SK-N-SH treated with all-trans-retinoic acid at 6 μM for 48 hours (cell line): ENCODE results near the gene AFG1L.

Experiments
- BACH2 ChIP-seq: fragments of 250-450 bp; sonication (Bioruptor Pico); IDR thresholded peaks from 2 replicates; pipeline ENCODE4 v1.9.0; 2021; ENCODE audit warnings: mild to moderate bottlenecking, borderline replicate concordance
- CREB5 ChIP-seq: fragments of 250-450 bp; sonication (Bioruptor Pico); IDR thresholded peaks from 2 replicates; pipeline ENCODE4 v1.5.1; 2020; ENCODE audit warnings: low read depth, mild to moderate bottlenecking, moderate library complexity
- CSDC2 ChIP-seq: fragments of 250-450 bp; sonication (Bioruptor Pico); IDR thresholded peaks from 2 replicates; pipeline ENCODE4 v1.5.0; 2020; ENCODE audit warnings: mild to moderate bottlenecking, moderate library complexity
- GLIS3 ChIP-seq: fragments of 250-450 bp; sonication (Bioruptor Pico); IDR thresholded peaks from 2 replicates; pipeline ENCODE4 v1.5.0; 2020; ENCODE audit warnings: mild to moderate bottlenecking, moderate library complexity
- ISL1 ChIP-seq: fragments of 250-450 bp; sonication (Bioruptor Pico); IDR thresholded peaks from 2 replicates; pipeline ENCODE4 v2.1.2; 2022; ENCODE audit warnings: mild to moderate bottlenecking, moderate library complexity
- PATZ1 ChIP-seq: fragments of 250-450 bp; sonication (Bioruptor Pico); IDR thresholded peaks from 2 replicates; pipeline ENCODE4 v1.8.0; 2020; ENCODE audit warnings: mild to moderate bottlenecking, moderate library complexity, borderline replicate concordance
- TCF4 ChIP-seq: fragments of 250-450 bp; sonication (Bioruptor Pico); IDR thresholded peaks from 2 replicates; pipeline ENCODE4 v1.8.0; 2021; ENCODE audit warnings: mild to moderate bottlenecking, moderate library complexity, borderline replicate concordance
- ZC3H10 ChIP-seq: fragments of 250-450 bp; sonication (Bioruptor Pico); IDR thresholded peaks from 2 replicates; pipeline ENCODE4 v1.5.1; 2021; ENCODE audit warnings: mild to moderate bottlenecking, moderate library complexity
- ZFP30 ChIP-seq: fragments of 450-650 bp; formaldehyde crosslinking; IDR thresholded peaks from 2 replicates; pipeline ENCODE4 v1.5.0; 2022; ENCODE audit warnings: mild to moderate bottlenecking, moderate library complexity
- ZNF70 ChIP-seq: fragments of 450-650 bp; formaldehyde crosslinking; IDR thresholded peaks from 2 replicates; pipeline ENCODE4 v1.5.0; 2020; ENCODE audit warnings: mild to moderate bottlenecking, moderate library complexity

GRCh38 chr6:108355120-108355519 lies 60.3 kb downstream of the AFG1L start:
- no peak for TF ChIP-seq ISL1
- TF ChIP-seq PATZ1 (CRISPR knock-in tag), result no peak
- TF ChIP-seq CSDC2 (CRISPR knock-in tag), result no peak
- no peak for TF ChIP-seq ZNF70 (CRISPR knock-in tag)
- no peak for TF ChIP-seq TCF4 (CRISPR knock-in tag)
- TF ChIP-seq ZFP30, result no peak
- TF ChIP-seq CREB5, result no peak
- TF ChIP-seq BACH2 (CRISPR knock-in tag), result no peak
- no peak for TF ChIP-seq GLIS3
- no peak for TF ChIP-seq ZC3H10 (CRISPR knock-in tag)
